ENCODE measurements around the gene RAP1B.

The RAP1B gene

GRCh38 chr12:68587448-68587873, 23.2 kb upstream of the RAP1B start:
- TF ChIP-seq, protein P1, sequence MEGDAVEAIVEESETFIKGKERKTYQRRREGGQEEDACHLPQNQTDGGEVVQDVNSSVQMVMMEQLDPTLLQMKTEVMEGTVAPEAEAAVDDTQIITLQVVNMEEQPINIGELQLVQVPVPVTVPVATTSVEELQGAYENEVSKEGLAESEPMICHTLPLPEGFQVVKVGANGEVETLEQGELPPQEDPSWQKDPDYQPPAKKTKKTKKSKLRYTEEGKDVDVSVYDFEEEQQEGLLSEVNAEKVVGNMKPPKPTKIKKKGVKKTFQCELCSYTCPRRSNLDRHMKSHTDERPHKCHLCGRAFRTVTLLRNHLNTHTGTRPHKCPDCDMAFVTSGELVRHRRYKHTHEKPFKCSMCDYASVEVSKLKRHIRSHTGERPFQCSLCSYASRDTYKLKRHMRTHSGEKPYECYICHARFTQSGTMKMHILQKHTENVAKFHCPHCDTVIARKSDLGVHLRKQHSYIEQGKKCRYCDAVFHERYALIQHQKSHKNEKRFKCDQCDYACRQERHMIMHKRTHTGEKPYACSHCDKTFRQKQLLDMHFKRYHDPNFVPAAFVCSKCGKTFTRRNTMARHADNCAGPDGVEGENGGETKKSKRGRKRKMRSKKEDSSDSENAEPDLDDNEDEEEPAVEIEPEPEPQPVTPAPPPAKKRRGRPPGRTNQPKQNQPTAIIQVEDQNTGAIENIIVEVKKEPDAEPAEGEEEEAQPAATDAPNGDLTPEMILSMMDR (IDR thresholded peaks at IDR 0.05; ENCODE audit: control insufficient read depth, extremely low read depth, insufficient read depth): no peak

GRCh38 chr12:68589194-68589593, 21.5 kb upstream of the RAP1B start:
- TF ChIP-seq, protein P1 (IDR thresholded peaks at IDR 0.05; ENCODE audit: control insufficient read depth, extremely low read depth, insufficient read depth): no peak
- no peak overlapping the region for H3K4me3 ChIP-seq (ENCODE audit: low read depth, low read length)
- DNase-seq (ENCODE audit: low read depth): no peak

More at GRCh38 chr12:68587448-68587873, 23.2 kb upstream of the RAP1B start:
- no peak for DNase-seq (ENCODE audit: low read depth)
- no peak overlapping the region for H3K4me3 ChIP-seq (ENCODE audit: low read depth, low read length)

DNA sequence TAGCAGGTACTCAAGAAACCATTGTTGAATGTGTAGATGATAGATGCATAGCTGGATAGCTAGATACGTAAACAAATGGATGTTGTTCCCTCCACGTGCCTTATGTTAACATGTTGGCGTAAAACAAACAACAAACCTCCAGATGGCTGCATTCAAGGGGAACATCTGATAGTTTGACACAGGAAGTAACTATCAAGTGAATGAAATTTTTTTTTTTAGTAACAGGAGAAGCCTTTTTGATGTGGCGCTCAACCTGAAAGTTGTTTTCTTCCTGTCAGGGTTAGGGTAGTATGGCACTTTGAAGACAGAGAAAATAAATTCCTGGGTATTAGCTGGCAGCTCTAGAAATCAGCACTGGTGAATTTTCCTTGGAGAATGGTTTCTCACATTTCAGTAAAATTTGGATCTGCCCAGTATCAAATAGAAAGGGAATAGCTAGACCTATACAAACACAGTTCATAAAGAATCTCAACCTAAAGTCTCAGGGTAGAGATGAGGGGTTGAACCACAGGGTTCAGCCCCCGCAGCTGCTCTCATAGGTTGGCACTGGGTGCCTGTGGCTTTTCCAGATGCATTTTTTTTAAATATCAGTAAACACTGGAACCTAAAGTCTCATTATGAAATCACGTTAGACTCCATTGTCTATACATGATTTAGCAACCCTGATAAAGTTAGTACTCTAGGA, 18.8 kb upstream of the RAP1B start:
- TF ChIP-seq, protein P1 (IDR thresholded peaks at IDR 0.05; ENCODE audit: control insufficient read depth, extremely low read depth, insufficient read depth): no peak
- H3K4me3 ChIP-seq (ENCODE audit: low read depth, low read length): no peak overlapping the region
- no peak for DNase-seq (ENCODE audit: low read depth)

DNA sequence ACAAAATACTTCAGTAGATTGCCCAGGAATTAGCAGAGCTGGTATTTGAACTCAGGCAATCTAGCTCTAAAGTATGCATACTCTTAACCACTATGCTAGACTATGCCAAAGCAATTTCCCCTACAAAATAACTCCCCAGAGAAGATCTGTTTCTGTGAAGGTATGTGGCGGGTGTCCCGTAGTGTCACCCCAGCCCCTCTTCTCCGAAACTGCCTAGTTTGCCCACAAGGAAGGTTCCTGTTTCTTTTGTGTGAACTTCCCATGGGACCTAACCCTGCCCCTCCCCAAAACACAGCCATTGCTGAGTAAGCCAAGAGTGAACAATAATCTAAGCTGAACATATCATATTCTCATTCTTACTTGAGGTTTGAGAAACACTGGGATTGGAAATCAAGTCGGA, 15.5 kb upstream of the RAP1B start:
- TF ChIP-seq, protein P1 (IDR thresholded peaks at IDR 0.05; ENCODE audit: control insufficient read depth, extremely low read depth, insufficient read depth): no peak
- H3K4me3 ChIP-seq (ENCODE audit: low read depth, low read length): no peak overlapping the region

GRCh38 chr12:68601767-68602166, 8.9 kb upstream of the RAP1B start:
- DNase-seq (ENCODE audit: low read depth): peak; percentile 42
- no peak overlapping the region for H3K4me3 ChIP-seq (ENCODE audit: low read depth, low read length)
- TF ChIP-seq, protein P1 (IDR thresholded peaks at IDR 0.05; ENCODE audit: control insufficient read depth, extremely low read depth, insufficient read depth): no peak

More for the DNA sequence above, 15.5 kb upstream of the RAP1B start:
- no peak for DNase-seq (ENCODE audit: low read depth)

DNA sequence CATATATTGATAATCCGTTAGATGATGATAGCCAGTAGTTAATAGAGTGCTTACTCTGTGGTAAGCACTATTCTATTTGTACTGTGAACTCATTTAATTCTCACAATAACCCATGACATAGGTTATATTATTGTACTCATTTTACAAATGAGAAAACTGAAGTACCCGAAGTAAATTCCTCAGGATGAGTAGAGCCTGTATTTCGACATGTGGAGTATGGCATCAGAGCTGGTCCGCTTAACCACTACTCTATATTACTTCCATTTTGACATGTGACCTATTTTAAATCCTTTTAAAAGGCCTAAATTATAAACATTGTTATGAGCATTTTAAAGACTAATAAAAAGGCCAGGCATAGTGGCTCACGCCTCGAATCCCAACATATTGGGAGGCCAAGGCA, 8.0 kb upstream of the RAP1B start:
- no peak for DNase-seq (ENCODE audit: low read depth)
- no peak overlapping the region for H3K4me3 ChIP-seq (ENCODE audit: low read depth, low read length)
- TF ChIP-seq, protein P1 (IDR thresholded peaks at IDR 0.05; ENCODE audit: control insufficient read depth, extremely low read depth, insufficient read depth): no peak

DNA sequence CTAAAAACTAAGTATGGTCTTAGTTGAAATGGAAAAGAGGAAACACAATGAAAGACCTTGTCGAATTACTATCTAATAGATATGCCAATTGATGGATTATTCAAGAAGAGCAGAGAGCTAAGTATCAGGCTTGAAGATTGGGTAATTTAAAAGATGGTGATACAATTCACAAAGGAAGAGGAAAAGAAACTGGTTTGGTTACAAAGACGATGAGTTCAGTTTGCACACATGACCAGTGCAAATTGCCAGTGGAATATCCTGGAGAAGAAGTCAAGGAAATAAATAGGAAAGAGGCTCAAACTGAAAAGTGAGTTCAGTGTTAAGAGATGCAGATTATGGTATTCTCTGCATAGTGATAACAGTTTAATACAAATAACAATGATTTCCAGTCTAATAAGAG, 2.5 kb upstream of the RAP1B start:
- TF ChIP-seq, protein P1 (IDR thresholded peaks at IDR 0.05; ENCODE audit: control insufficient read depth, extremely low read depth, insufficient read depth): no peak
- DNase-seq (ENCODE audit: low read depth): no peak
- no peak overlapping the region for H3K4me3 ChIP-seq (ENCODE audit: low read depth, low read length)

All from LNCaP clone FGC (cell line).